Activated CD4-positive, alpha-beta T cell treated with anti-CD3 and anti-CD28 coated beads for 36 hours (primary cell): ENCODE results near the gene PRSS2. TPM values are rescaled to one million over a fixed set of nuclear protein-coding genes. Genes with fewer than 3 reads are reported as not detected.

Source experiments
- ATAC-seq: fragments of 200-7000 bp; cut with Tn5 transposase; one replicate; pipeline ENCODE4 v1.10.0; 2021; ENCODE audit warnings: mild to moderate bottlenecking, moderate library complexity
- CTCF ChIA-PET: fragments of 350-600 bp; sonication (Branson Sonifier 250); formaldehyde crosslinking; loops from one replicate; lab custom pipeline; 2021; ENCODE audit warnings: antibody characterized with exemption; lab: Charles Lee
- POLR2A ChIA-PET: fragments of 350-600 bp; sonication (Branson Sonifier 250); formaldehyde crosslinking; loops from one replicate; lab custom pipeline; 2021; ENCODE audit warnings: antibody characterized with exemption, inconsistent platforms; lab: Charles Lee
- DNase-seq: peaks from one replicate; pipeline ENCODE4 v3.0.0-alpha.2; 2020
- H3K27ac Mint-ChIP-seq: one replicate; pipeline ENCODE4 v1.8.0; 2021; ENCODE audit warnings: mixed read lengths
- H3K27me3 Mint-ChIP-seq: one replicate; pipeline ENCODE4 v1.8.0; 2021; ENCODE audit warnings: mixed read lengths
- H3K36me3 Mint-ChIP-seq: one replicate; pipeline ENCODE4 v1.8.0; 2021; ENCODE audit warnings: low read depth, mixed read lengths
- H3K4me1 Mint-ChIP-seq: one replicate; pipeline ENCODE4 v1.8.0; 2021; ENCODE audit warnings: mixed read lengths
- H3K4me3 Mint-ChIP-seq: one replicate; pipeline ENCODE4 v1.8.0; 2021; ENCODE audit warnings: mild to moderate bottlenecking, moderate library complexity, mixed read lengths
- H3K9me3 Mint-ChIP-seq: one replicate; pipeline ENCODE4 v1.8.0; 2021; ENCODE audit warnings: low read depth, mixed read lengths
- intact Hi-C, 2 experiments: fragments of 100-400 bp; cut with DNase I in 1 of 2; cut with micrococcal nuclease in 1 of 2; formaldehyde crosslinking; loops; one replicate each; pipeline versions ENCODE4 v1.14.2 to v1.15.1; 2022 to 2024; cut with DNase I, micrococcal nuclease
- total RNA-seq, 2 experiments: library from RNA; stranded (reverse); gene quantifications; one replicate each; pipeline ENCODE4 v1.2.3, GENCODE V29; 2021

Gene PRSS2
- total RNA-seq, 2 experiments from 2014 or later, result not detected

DNA sequence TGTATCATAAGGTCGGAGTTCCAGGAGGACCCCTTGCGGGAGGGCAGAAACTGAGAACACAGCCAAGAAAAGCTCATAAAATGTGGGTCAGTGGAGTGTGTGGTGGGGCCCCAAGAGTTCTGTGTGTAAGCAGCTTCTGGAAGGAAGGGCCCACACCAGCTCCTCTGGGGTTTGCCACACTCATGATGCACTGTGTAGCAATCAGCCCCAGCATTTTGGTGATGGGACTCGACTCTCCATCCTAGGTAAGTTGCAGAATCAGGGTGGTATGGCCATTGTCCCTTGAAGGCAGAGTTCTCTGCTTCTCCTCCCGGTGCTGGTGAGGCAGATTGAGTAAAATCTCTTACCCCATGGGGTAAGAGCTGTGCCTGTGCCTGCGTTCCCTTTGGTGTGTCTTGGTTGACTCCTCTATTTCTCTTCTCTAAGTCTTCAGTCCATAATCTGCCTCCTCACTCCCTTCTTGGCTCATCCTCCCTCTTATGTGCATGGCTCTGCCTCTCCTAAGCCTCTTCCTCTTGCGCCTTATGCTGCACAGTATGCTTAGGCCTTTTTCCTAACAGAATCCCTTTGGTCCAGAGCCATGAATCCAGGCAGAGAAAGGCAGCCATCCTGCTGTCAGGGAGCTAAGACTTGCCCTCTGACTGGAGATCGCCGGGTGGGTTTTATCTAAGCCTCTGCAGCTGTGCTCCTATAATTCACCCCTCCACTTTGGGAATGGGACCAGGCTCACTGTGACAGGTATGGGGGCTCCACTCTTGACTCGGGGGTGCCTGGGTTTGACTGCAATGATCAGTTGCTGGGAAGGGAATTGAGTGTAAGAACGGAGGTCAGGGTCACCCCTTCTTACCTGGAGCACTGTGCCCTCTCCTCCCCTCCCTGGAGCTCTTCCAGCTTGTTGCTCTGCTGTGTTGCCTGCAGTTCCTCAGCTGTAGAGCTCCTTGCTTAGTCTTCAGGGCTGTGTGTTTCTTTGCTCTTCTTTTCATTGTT lies 17.8 kb downstream of the PRSS2 start:
- Mint-ChIP-seq H3K9me3 (no peaks in the 10 kb centered on the region), H3K27ac (peak overlapping the region; percentile 99), H3K4me1 (peaks cover 21% of the 10 kb centered on the region), H3K36me3 (peaks cover 66% of the 10 kb centered on the region), H3K27me3 (no peaks in the 10 kb centered on the region), H3K4me3 (peak overlapping the region; percentile 99)
- ATAC-seq (no peak), DNase-seq (no peak)
- POLR2A ChIA-PET, result interaction anchor here (0.6 to 4.2 kb wide), 5 partner anchors 10 to 408 kb away, joined by 3 to 36 read pairs (median 4); no protein-coding TSS in a partner anchor
- intact Hi-C loops, result loop anchor here in 1 of 2 experiments (1.0 kb wide), 1 partner anchor 8 kb away; no protein-coding TSS in a partner anchor
- CTCF ChIA-PET, result interaction anchor here (0.6 to 4.9 kb wide), 5 partner anchors 11 to 483 kb away, joined by 3 to 57 read pairs (median 6); no protein-coding TSS in a partner anchor

DNA sequence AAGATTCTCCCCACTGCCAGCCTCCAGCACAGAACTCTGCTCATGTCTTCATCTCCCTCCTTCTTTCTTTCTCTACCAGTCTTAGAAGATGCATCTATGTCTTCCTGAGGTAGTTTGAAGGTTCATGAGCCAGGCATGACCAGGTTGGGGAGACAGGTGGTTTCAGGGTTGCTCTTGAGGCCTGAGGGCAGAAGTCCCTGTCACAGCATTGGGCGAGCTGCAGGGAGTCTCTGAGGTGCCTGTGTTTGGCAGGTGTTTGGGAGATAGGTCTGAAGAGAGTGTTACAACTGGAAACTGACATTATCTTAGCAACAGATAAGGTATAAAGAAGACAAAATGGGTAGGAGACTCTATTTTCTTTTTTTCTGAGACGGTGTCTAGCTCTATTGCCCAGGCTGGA lies 18.7 kb downstream of the PRSS2 start:
- H3K4me1 Mint-ChIP-seq, result peaks cover 28% of the 10 kb centered on the region
- H3K9me3 Mint-ChIP-seq, result no peaks in the 10 kb centered on the region
- H3K4me3 Mint-ChIP-seq, result peak overlapping the region; percentile 99
- ChIA-PET CTCF (interaction anchor here (0.6 to 4.9 kb wide), 6 partner anchors 10 to 484 kb away, joined by 3 to 57 read pairs (median 6); no protein-coding TSS in a partner anchor), POLR2A (interaction anchor here (0.9 to 4.2 kb wide), 4 partner anchors 9 to 181 kb away, joined by 3 to 36 read pairs (median 16); no protein-coding TSS in a partner anchor)
- intact Hi-C loops, result no loop called here
- ATAC-seq (no peak), DNase-seq (no peak)
- peak overlapping the region; percentile 99 for H3K27ac Mint-ChIP-seq
- H3K36me3 Mint-ChIP-seq, result peaks cover 73% of the 10 kb centered on the region
- H3K27me3 Mint-ChIP-seq, result no peaks in the 10 kb centered on the region

DNA sequence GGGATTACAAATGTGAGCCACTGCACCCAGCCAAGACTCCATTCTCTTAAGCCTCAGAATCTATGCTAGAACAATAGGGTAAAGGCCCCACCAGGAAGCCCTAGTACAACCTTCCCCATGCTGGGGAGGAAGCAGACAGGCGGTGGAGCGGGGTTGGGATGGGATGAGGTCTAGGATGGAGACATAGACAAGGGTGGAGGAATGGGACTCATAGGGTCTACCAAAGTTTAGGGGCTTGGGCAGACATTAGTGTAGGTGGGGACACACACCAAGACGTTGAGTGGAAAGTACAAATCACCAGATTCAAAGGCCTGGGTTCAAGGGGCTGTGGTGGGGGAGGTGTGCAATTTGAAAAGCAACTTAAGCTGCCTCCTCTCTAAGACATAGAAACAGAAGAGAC lies 19.3 kb downstream of the PRSS2 start:
- no peaks in the 10 kb centered on the region for H3K9me3 Mint-ChIP-seq
- H3K4me3 Mint-ChIP-seq, result peak overlapping the region; percentile 99
- ChIA-PET POLR2A (interaction anchor here (0.8 to 4.2 kb wide), 3 partner anchors 8 to 23 kb away, joined by 3 to 36 read pairs (median 28); no protein-coding TSS in a partner anchor), CTCF (interaction anchor here (0.7 to 4.9 kb wide), 5 partner anchors 9 to 767 kb away, joined by 3 to 57 read pairs (median 4); no protein-coding TSS in a partner anchor)
- no peaks in the 10 kb centered on the region for H3K27me3 Mint-ChIP-seq
- intact Hi-C loops, result no loop called here
- H3K4me1 Mint-ChIP-seq, result peaks cover 35% of the 10 kb centered on the region
- peak; percentile 32 for DNase-seq
- ATAC-seq, result peak; percentile 4
- H3K27ac Mint-ChIP-seq, result peak overlapping the region; percentile 99
- H3K36me3 Mint-ChIP-seq, result peaks cover 76% of the 10 kb centered on the region

DNA sequence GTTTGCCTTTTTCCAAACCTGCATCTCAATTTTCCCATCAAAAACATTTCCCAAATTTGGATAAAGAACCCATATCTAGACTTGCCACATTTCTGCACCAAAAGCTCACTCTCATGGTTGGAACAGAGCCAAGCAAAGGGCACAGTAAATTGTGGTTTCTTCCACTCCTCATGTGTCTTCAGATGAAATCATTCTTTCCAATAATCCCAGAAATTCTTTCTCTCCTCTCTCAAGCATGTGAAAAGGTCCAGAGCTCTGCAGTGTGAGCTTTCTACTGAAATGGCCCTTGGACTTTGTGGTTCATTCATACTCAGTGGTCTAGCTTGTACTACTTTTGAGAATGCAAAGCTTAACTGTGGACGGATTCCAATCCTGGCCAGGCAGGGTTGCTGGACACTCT lies 19.8 kb downstream of the PRSS2 start:
- Mint-ChIP-seq H3K9me3 (no peaks in the 10 kb centered on the region), H3K27ac (peak overlapping the region; percentile 99), H3K36me3 (peaks cover 76% of the 10 kb centered on the region), H3K4me3 (peak overlapping the region; percentile 99), H3K27me3 (no peaks in the 10 kb centered on the region), H3K4me1 (peaks cover 38% of the 10 kb centered on the region)
- DNase-seq (no peak), ATAC-seq (no peak)
- POLR2A ChIA-PET, result interaction anchor here (0.7 to 4.2 kb wide), 4 partner anchors 8 to 210 kb away, joined by 3 to 36 read pairs (median 16); no protein-coding TSS in a partner anchor
- intact Hi-C loops, result no loop called here
- CTCF ChIA-PET, result interaction anchor here (0.5 to 4.9 kb wide), 8 partner anchors 9 to 767 kb away, joined by 3 to 57 read pairs (median 4); no protein-coding TSS in a partner anchor

DNA sequence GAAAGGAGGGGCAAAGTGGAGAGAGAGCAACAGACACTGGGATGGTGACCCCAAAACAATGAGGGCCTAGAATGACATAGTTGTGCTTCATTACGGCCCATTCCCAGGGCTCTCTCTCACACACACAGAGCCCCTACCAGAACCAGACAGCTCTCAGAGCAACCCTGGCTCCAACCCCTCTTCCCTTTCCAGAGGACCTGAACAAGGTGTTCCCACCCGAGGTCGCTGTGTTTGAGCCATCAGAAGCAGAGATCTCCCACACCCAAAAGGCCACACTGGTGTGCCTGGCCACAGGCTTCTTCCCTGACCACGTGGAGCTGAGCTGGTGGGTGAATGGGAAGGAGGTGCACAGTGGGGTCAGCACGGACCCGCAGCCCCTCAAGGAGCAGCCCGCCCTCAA lies 20.7 kb downstream of the PRSS2 start:
- Mint-ChIP-seq H3K27me3 (no peaks in the 10 kb centered on the region), H3K4me1 (peaks cover 37% of the 10 kb centered on the region), H3K27ac (peak overlapping the region; percentile 99), H3K36me3 (peaks cover 83% of the 10 kb centered on the region), H3K9me3 (no peaks in the 10 kb centered on the region), H3K4me3 (peak overlapping the region; percentile 99)
- POLR2A ChIA-PET, result interaction anchor here (3.6 kb wide), 1 partner anchor 18 kb away, joined by 36 read pairs; no protein-coding TSS in a partner anchor
- DNase-seq (no peak), ATAC-seq (no peak)
- intact Hi-C loops, result no loop called here
- CTCF ChIA-PET, result interaction anchor here (1.0 to 4.9 kb wide), 2 partner anchors 9 to 18 kb away, joined by 3 to 57 read pairs; no protein-coding TSS in a partner anchor

DNA sequence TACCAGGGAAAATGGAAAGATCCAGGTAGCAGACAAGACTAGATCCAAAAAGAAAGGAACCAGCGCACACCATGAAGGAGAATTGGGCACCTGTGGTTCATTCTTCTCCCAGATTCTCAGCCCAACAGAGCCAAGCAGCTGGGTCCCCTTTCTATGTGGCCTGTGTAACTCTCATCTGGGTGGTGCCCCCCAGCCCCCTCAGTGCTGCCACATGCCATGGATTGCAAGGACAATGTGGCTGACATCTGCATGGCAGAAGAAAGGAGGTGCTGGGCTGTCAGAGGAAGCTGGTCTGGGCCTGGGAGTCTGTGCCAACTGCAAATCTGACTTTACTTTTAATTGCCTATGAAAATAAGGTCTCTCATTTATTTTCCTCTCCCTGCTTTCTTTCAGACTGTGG lies 21.4 kb downstream of the PRSS2 start:
- ATAC-seq (no peak), DNase-seq (no peak)
- ChIA-PET POLR2A (interaction anchor here (0.6 to 2.1 kb wide), 2 partner anchors 16 to 18 kb away, joined by 3 to 11 read pairs; no protein-coding TSS in a partner anchor), CTCF (interaction anchor here (9.0 kb wide), 1 partner anchor 18 kb away, joined by 182 read pairs; no protein-coding TSS in a partner anchor)
- H3K36me3 Mint-ChIP-seq, result peaks cover 83% of the 10 kb centered on the region
- intact Hi-C loops, result no loop called here
- H3K27me3 Mint-ChIP-seq, result no peaks in the 10 kb centered on the region
- H3K4me1 Mint-ChIP-seq, result peaks cover 37% of the 10 kb centered on the region
- peak overlapping the region; percentile 99 for H3K27ac Mint-ChIP-seq
- H3K9me3 Mint-ChIP-seq, result no peaks in the 10 kb centered on the region
- peak overlapping the region; percentile 99 for H3K4me3 Mint-ChIP-seq

DNA sequence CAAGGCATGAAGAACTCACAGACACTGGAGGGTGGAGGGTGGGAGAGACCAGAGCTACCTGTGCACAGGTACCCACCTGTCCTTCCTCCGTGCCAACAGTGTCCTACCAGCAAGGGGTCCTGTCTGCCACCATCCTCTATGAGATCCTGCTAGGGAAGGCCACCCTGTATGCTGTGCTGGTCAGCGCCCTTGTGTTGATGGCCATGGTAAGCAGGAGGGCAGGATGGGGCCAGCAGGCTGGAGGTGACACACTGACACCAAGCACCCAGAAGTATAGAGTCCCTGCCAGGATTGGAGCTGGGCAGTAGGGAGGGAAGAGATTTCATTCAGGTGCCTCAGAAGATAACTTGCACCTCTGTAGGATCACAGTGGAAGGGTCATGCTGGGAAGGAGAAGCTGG lies 21.8 kb downstream of the PRSS2 start:
- Mint-ChIP-seq H3K36me3 (peaks cover 83% of the 10 kb centered on the region), H3K27ac (peak overlapping the region; percentile 99), H3K4me3 (peak overlapping the region; percentile 99), H3K4me1 (peaks cover 37% of the 10 kb centered on the region), H3K27me3 (no peaks in the 10 kb centered on the region), H3K9me3 (no peaks in the 10 kb centered on the region)
- ATAC-seq (no peak), DNase-seq (no peak)
- POLR2A ChIA-PET, result interaction anchor here (0.6 to 2.1 kb wide), 2 partner anchors 15 to 18 kb away, joined by 3 to 11 read pairs; no protein-coding TSS in a partner anchor
- intact Hi-C loops, result no loop called here
- CTCF ChIA-PET, result interaction anchor here (0.8 to 9.0 kb wide), 3 partner anchors 18 to 160 kb away, joined by 3 to 182 read pairs (median 3); no protein-coding TSS in a partner anchor

DNA sequence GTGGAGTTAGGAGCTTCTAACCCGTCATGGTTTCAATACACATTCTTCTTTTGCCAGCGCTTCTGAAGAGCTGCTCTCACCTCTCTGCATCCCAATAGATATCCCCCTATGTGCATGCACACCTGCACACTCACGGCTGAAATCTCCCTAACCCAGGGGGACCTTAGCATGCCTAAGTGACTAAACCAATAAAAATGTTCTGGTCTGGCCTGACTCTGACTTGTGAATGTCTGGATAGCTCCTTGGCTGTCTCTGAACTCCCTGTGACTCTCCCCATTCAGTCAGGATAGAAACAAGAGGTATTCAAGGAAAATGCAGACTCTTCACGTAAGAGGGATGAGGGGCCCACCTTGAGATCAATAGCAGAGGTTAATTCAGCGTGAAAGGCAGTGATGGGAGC lies 22.4 kb downstream of the PRSS2 start:
- H3K27me3 Mint-ChIP-seq, result no peaks in the 10 kb centered on the region
- H3K36me3 Mint-ChIP-seq, result peaks cover 83% of the 10 kb centered on the region
- peak overlapping the region; percentile 99 for H3K27ac Mint-ChIP-seq
- POLR2A ChIA-PET, result interaction anchor here (2.1 kb wide), 1 partner anchor 15 kb away, joined by 11 read pairs; no protein-coding TSS in a partner anchor
- peak overlapping the region; percentile 99 for H3K4me3 Mint-ChIP-seq
- peaks cover 37% of the 10 kb centered on the region for H3K4me1 Mint-ChIP-seq
- DNase-seq, result no peak
- H3K9me3 Mint-ChIP-seq, result no peaks in the 10 kb centered on the region
- ATAC-seq, result no peak
- intact Hi-C loops, result no loop called here
- CTCF ChIA-PET, result interaction anchor here (0.8 to 9.0 kb wide), 3 partner anchors 17 to 161 kb away, joined by 3 to 182 read pairs (median 3); no protein-coding TSS in a partner anchor

DNA sequence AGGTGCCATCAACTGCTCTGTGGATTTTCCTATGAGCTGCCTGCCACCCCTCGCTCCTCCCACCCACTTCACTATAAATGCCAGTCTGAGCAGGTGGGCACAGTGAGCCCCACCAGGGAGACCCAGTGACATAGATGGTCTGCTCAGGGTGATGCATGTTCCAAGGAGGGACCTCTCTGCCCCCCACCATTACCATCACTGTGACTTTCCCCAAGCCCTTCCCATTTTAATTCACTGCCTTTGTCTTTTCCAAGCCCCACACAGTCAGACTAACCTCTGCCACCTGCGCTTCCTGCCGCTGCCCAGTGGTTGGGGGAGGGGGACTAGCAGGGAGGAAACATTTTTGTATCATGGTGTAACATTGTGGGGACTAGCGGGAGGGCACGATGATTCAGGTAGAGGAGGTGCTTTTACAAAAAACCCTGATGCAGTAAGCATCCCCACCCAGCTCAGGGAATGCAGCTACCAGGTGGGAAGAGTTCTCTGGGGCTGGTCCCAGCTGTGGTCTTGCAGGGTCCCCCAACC lies 24.6 kb downstream of the PRSS2 start:
- intact Hi-C loops, result loop anchor here (2.0 to 5.0 kb wide), 3 partner anchors 13 to 403 kb away; no protein-coding TSS in a partner anchor
- ChIA-PET POLR2A (interaction anchor here (5.6 to 6.7 kb wide), 2 partner anchors 10 to 14 kb away, joined by 112 to 176 read pairs; no protein-coding TSS in a partner anchor), CTCF (interaction anchor here (0.7 to 9.0 kb wide), 5 partner anchors 10 to 260 kb away, joined by 3 to 182 read pairs (median 3); no protein-coding TSS in a partner anchor)
- Mint-ChIP-seq H3K27ac (peak overlapping the region; percentile 99), H3K4me3 (peak overlapping the region; percentile 99), H3K27me3 (no peaks in the 10 kb centered on the region), H3K36me3 (peaks cover 83% of the 10 kb centered on the region), H3K9me3 (no peaks in the 10 kb centered on the region), H3K4me1 (peaks cover 49% of the 10 kb centered on the region)
- ATAC-seq (peak; percentile 34), DNase-seq (peak; percentile 82)

DNA sequence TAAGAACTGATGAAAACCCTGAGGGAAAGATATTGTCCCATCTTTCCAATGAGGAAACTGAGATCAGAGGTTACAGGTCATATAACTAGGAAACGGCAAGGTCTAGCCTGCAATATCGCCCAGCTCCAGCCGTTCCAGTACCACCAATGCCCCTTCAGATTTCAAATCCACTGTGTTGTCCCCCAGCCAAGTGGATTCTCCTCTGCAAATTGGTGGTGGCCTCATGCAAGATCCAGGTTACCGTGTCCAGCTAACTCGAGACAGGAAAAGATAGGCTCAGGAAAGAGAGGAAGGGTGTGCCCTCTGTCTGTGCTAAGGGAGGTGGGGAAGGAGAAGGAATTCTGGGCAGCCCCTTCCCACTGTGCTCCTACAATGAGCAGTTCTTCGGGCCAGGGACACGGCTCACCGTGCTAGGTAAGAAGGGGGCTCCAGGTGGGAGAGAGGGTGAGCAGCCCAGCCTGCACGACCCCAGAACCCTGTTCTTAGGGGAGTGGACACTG lies 25.3 kb downstream of the PRSS2 start:
- H3K4me1 Mint-ChIP-seq, result peaks cover 55% of the 10 kb centered on the region
- no peaks in the 10 kb centered on the region for H3K27me3 Mint-ChIP-seq
- no peaks in the 10 kb centered on the region for H3K9me3 Mint-ChIP-seq
- H3K27ac Mint-ChIP-seq, result peak overlapping the region; percentile 99
- H3K4me3 Mint-ChIP-seq, result peak overlapping the region; percentile 99
- intact Hi-C loops, result loop anchor here (1.0 to 5.0 kb wide), 4 partner anchors 8 to 475 kb away; no protein-coding TSS in a partner anchor
- POLR2A ChIA-PET, result interaction anchor here (0.9 to 6.7 kb wide), 3 partner anchors 11 to 404 kb away, joined by 3 to 176 read pairs (median 112); no protein-coding TSS in a partner anchor
- CTCF ChIA-PET, result interaction anchor here (0.7 to 9.0 kb wide), 5 partner anchors 10 to 261 kb away, joined by 3 to 182 read pairs (median 3); no protein-coding TSS in a partner anchor
- H3K36me3 Mint-ChIP-seq, result peaks cover 83% of the 10 kb centered on the region
- ATAC-seq (no peak), DNase-seq (no peak)
